ENCODE results near the gene STK32A.

DNA sequence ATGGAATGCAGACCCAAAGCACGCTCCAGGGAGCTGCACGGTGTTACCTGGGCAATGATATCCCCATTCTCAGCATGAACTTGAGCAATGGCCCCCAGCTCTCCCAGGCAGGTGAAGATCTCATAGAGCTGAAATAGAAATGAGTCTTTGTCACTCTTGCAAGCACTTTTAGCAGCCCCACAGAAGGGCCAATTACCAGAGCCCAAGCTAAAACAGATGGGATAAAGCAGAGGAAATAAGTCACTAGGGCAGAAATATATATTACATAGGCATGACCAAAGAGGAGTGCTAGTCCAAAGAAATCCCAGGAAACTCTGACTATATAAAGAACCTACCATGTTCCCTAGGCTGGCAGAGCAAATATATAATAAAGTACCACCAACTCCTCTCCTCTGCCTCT, 177.7 kb downstream of the STK32A start:
- TF ChIP-seq YY1 (IDR thresholded peaks at IDR 0.05; ENCODE audit: insufficient read depth, insufficient read length), result no peak
- no peak for TF ChIP-seq ZNF274 (IDR thresholded peaks at IDR 0.05; ENCODE audit: low read depth, low read length)
